GM19025 (cell line): Measurements from ENCODE around the gene KRTAP10-5.
"Not testable (repeated sequence)": the region's sequence is repeated elsewhere in the genome, so short reads cannot be mapped to it uniquely, and the experiment has no call there.

Source experiments
- ATAC-seq: cut with Tn5 transposase; IDR thresholded peaks from one replicate; pipeline ENCODE4 v1.9.1; 2021; ENCODE audit warnings: mild to moderate bottlenecking, low read depth, moderate library complexity; ENCODE audit not compliant: unreplicated experiment

Gene KRTAP10-5

DNA sequence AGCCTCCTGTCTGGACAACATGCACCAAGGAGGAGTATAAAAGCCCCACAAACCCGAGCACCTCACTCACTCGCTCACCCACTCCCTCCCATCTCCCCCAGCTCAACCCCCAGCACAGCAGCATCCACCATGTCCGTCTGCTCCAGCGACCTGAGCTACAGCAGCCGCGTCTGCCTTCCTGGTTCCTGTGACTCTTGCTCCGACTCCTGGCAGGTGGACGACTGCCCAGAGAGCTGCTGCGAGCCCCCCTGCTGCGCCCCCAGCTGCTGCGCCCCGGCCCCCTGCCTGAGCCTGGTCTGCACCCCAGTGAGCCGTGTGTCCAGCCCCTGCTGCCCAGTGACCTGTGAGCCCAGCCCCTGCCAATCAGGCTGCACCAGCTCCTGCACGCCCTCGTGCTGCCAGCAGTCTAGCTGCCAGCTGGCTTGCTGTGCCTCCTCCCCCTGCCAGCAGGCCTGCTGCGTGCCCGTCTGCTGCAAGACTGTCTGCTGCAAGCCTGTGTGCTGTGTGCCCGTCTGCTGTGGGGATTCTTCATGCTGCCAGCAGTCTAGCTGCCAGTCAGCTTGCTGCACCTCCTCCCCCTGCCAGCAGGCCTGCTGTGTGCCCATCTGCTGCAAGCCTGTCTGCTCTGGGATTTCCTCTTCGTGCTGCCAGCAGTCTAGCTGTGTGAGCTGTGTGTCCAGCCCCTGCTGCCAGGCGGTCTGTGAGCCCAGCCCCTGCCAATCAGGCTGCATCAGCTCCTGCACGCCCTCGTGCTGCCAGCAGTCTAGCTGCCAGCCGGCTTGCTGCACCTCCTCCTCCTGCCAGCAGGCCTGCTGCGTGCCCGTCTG, 6.6 kb downstream of the KRTAP10-5 start, which contains the start of gene KRTAP10-4:
KRTAP10-4 (plus strand) TSS at position 100 of the 827 bp plus-strand sequence; CDS start at position 130, 30 bp downstream.
- ATAC-seq: not testable (repeated sequence)

- no peak for ATAC-seq
Observed at GRCh38 chr21:44572959-44573583, 7.3 kb downstream of the KRTAP10-5 start.

DNA sequence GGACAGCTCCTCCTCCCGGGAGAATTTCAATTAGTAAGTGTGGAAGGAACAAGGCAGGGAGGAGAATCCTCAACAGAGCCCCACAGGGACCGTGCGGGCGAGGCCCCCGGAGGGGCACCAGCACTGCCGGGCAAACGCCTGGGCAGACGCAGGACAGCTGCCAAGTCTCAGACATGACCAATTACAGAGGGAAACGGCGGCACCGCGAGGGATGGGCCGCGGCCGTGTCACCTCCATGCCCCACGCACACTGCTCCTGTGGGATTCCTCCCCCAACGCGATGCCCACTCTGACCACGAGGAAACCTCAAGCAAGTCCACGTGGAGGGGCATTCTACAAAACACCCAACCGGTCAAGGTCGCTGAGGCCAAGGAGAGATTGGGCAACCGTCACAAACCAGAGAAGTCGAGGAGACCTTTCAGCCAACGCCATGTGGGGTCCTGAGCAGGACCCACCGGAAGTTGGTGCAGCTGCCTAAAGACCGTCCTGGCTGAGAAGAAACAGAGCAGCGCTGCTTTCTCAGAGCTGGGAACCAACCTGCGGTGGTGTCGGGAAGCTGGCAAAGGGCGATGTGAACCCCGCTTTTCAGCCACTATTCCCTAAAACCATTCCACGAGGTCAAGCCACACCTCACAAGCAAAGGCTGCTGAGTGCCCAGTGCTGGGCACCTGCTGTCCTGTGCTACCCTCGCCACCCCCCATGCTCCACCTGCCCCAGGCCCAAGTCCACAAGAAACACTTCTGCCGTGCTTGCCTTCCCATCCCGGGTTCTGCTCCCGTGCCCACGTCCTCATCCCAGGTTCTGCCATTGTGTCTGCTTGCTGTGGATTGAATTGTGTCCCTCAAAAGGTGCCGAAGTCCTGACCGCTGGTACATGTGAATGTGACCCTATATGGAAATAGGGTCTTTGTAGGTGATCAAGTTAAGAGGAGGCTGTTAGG, 8.3 kb downstream of the KRTAP10-5 start:
- no peak for ATAC-seq

DNA sequence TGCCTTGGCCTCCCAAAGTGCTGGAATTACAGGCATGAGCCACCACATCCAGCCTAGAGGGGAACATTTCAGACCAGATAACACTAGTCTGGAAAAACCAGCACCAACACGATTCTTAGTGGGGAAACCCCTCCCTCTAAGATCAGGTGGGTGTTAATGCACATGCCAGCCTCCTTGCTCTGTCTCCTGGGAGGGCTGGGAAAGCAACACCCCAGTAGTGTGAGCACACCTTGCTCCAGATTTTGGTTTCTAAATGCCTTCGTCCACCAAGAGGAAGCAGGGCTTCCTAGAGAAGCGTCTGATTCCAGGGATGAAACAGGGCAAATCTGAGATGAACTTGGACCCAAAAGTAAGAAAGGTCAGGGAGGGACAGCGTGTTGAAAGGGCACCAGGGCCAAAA, 9.1 kb downstream of the KRTAP10-5 start:
- ATAC-seq: no peak

DNA sequence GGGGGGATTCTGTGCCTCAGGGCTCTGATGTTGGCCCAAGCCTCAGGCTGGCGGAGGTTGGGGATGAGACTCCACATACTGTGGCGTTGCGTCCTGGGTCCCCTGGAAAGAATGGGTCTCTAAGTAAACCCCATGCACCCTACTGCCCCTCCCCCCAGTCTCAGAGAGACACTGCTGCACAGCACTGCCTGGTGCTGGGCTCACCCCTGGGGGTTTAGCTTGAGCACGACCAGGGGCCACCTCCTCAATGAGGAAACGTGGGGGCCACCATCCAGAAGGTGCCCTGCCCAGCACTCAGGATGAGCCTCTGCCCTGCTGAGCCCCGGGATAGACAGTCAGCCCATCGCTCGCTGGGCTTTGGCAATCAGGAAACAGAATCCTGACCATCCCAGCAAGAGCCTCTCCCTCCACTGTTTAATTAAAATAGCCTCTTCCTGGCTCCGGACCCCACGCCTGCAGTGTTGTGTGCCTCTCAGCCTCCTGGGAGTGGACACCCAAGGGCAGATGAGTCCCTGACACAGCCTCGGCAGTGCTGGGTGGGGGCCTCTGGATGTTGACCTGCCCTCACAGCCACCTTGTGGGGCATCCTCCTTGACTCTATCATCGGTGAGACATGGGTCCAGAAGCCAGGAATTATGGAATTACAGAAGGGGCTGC, 10.4 kb downstream of the KRTAP10-5 start:
- no peak for ATAC-seq

DNA sequence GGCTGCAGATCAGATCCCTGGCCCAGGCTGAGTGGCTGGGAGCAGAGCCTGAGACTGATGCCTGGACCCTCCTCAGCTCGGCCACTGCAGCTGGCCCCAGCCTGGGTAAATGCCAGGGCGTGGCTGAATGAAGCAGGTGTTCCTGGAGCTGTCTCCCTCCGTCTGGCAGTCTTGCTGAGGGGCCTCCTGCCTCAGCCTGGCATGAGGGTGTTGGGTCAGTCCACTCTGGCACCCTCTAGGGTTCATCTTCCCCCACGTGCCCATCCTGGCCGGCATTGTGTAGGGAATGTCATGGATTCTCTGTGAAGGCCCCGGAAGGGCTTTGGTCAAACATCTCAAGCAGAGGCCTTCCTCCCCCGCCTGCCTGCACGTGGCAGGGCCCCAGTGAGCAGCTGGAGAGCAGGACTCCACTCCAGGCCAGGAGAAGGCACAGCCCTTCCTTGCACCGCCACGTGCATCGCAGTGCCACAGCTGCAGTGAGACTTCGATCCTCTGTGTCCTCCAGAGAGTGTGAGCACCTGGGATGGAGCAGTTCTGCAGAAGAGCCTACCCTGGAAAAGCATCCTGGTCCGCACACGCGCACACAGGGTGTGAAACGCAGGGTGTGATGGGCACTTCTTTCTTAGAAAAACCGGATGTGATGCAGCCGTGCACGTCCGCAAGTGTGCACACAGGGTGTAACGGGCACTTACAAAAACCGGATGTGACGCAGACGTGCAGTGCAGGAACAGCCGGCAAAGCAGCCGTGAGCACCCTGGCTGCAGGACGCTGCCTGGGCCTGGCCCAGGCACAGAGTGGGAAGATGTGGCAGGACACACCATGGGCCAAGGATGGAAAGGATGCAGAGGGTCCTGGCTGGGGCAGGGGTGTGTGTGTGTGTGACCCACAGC, 11.5 kb downstream of the KRTAP10-5 start:
- no peak for ATAC-seq

GRCh38 chr21:44568261-44568660, 12.1 kb downstream of the KRTAP10-5 start:
- ATAC-seq: no peak

DNA sequence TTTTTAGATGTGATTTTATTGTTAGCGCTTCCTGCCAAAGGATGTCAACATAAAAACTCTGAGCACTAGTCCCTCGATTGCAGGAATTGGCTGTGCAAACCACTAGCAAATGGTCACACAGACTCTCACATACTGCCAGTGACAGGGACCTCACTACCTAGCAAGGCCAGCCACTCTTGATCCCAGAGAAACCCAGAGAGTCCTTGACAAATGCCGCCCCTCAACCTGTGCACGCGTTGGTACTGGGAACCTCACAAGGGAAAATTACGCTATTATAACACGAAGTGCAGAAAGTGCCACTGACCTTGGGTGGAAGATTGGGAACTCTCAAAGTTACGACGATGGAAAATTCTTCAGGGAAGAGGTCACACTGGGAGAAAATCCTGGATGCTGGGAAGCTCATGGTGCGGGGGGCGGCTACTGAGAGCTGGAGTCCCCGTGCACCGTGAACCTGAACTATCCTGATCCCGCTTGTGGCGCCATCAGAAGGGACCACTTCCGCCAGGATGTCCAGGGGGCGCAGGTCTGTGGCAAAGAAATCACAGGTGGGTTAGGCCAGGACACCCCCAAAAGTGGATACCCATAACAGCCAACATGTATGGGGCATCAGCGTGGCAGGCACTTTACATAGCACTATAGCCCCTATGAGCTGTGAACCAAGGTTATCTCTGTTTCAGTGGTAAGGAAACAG, 12.8 kb downstream of the KRTAP10-5 start:
- no peak for ATAC-seq

GRCh38 chr21:44566403-44566802, 14.0 kb downstream of the KRTAP10-5 start:
- ATAC-seq: no peak

- no peak for ATAC-seq
Observed at GRCh38 chr21:44564886-44565598, 15.4 kb downstream of the KRTAP10-5 start.

DNA sequence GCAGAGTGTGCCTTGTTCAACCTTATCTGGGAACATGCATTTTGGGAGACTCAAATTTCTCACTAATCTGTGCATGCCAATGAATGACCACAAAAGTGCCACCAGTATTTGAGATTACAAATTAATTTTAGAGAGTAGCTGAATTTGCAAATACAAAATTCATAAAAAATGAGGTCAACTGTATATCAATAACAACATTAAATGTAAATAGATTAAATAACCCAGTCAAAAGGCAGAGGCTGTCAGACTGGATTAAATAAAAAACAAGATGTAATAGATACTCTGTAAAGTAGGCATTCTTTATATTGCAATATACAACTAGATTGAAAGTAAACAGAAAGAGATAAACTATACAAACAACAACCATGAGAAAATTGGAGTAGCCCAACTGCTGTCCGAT, 16.3 kb downstream of the KRTAP10-5 start:
- ATAC-seq: no peak

DNA sequence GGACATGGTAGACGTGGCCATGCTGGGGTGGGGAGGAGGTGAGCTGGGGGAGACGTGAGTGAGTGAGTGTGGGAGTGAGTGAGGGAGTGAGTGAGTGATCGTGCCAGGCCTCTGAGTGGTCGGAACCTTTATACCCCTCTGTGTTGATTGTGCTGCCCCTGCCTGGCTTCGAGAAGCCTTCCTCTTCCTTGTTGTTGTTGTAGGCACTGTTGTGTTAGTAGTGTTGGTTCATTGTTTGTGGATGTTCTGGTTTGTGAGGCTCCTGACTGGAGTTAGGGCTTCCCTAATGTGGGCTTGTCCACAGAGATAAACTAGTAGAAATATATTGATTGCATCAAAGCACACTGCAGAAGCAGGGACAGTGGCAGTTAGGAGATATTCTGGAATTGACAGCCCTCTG, 21.7 kb downstream of the KRTAP10-5 start, which contains the start of gene KRTAP10-3:
KRTAP10-3 (minus strand) TSS at position 101 of the 400 bp plus-strand sequence; CDS start at position 21, 80 bp downstream.
- ATAC-seq: no peak

DNA sequence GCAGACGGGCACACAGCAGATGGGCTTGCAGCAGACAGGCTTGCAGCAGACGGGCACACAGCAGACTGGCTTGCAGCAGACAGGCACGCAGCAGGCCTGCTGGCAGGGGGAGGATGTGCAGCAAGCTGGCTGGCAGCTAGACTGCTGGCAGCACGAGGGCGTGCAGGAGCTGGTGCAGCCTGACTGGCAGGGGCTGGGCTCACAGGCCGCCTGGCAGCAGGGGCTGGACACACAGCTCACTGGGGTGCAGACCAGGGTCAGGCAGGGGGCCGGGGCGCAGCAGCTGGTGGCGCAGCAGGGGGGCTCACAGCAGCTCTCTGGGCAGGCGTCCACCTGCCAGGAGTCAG, 22.1 kb downstream of the KRTAP10-5 start:
- ATAC-seq: not testable (repeated sequence)

GRCh38 chr21:44557491-44558328, 22.7 kb downstream of the KRTAP10-5 start:
- no peak for ATAC-seq

GRCh38 chr21:44556879-44557278, 23.5 kb downstream of the KRTAP10-5 start:
- no peak for ATAC-seq

DNA sequence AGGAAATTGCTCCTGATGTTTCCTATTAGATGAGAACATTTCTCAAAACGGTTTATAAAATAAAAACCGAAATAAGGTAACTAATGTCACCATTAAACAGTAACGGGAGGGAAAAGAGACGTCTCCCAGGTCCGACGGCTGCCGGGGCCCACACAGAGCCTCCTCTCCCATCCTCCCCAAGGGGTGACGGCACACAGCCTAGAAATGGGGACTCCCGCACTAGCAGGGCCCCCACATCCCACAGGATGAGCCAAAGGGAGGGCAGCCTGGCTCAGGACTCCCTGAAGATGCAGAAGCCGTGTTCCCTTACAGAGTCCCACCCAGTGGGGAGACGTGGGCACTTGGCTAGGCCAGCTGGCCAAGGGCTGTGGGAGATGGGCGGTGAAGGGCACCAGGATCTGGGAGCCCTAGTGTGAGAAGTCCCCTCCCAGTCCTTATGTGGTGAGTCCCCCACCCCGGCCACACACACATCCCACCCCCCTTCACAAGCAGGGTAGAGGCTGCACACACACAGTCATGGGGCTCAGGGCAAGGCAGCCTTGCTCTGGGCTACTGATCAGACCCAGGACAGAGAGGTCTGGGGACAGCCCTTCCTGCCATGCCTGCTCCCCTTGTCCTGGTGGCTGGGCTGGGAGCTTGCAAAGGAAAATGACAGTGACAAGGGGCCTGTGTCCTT, 25.1 kb downstream of the KRTAP10-5 start:
- ATAC-seq: no peak

- ATAC-seq: no peak
Observed at GRCh38 chr21:44552681-44553080, 27.7 kb downstream of the KRTAP10-5 start.
